ENCODE results near the gene TSPEAR. TPM values are rescaled to one million over a fixed set of nuclear protein-coding genes. Genes with fewer than 3 reads are reported as not detected.

The TSPEAR gene
- total and polyA plus RNA-seq, 2 of the 13 experiments (the other 11 are each of a cell fraction or from before 2014, with no cell fraction given): 0.07 to 0.32 TPM

- no peak for TF ChIP-seq ZNF407 (CRISPR knock-in tag; IDR thresholded peaks at IDR 0.05; ENCODE audit: not compliant biosample characterization)
- peak; percentile 94 for TF ChIP-seq ARID5B (CRISPR knock-in tag; IDR thresholded peaks at IDR 0.05)
- TF ChIP-seq ZNF678 (CRISPR knock-in tag; IDR thresholded peaks at IDR 0.05): no peak
- TF ChIP-seq ZNF280D (CRISPR knock-in tag; IDR thresholded peaks at IDR 0.05): peak; percentile 92
- 0 out of 2 replicates have a peak, but pooled peaks have one; percentile 2 for TF ChIP-seq KDM5B (CRISPR knock-in tag; IDR thresholded peaks at IDR 0.05; ENCODE audit: borderline replicate concordance)
- TF ChIP-seq PPARG (CRISPR knock-in tag; conservative IDR thresholded peaks at IDR 0.05): peak; percentile 60; the same call in 1 of the 2 replicates
- no peak for TF ChIP-seq ZSCAN22 (CRISPR knock-in tag; IDR thresholded peaks at IDR 0.05)
- TF ChIP-seq NFATC3 (CRISPR knock-in tag; IDR thresholded peaks at IDR 0.05): no peak
- peak; percentile 17; the same call in 1 of the 2 replicates for TF ChIP-seq GABPB1 (CRISPR knock-in tag; IDR thresholded peaks at IDR 0.05)
- no peak for TF ChIP-seq SNAPC2 (CRISPR knock-in tag; IDR thresholded peaks at IDR 0.05)
- TF ChIP-seq ZNF672 (CRISPR knock-in tag; IDR thresholded peaks at IDR 0.05): no peak
Measured at GRCh38 chr21:44700101-44701022, 11.0 kb downstream of the TSPEAR start (continued).
